Kidney epithelial cell (primary cell): Measurements from ENCODE around the gene NME2. TPM values are rescaled to one million over a fixed set of nuclear protein-coding genes. Genes with fewer than 3 reads are reported as not detected.
A peak's percentile ranks its signal among the peaks of the same experiment; 100 is the strongest.

Source experiments
- DNase-seq: peaks from one replicate; pipeline ENCODE4 v3.0.0-alpha.2; 2010; ENCODE audit warnings: low read depth
- H3K27me3 ChIP-seq: 2 replicates; pipeline ENCODE4 v1.6.0; 2011; ENCODE audit warnings: low read length; ENCODE audit not compliant: control insufficient read depth, insufficient read depth
- H3K36me3 ChIP-seq: 2 replicates; pipeline ENCODE4 v1.5.1; 2011; ENCODE audit warnings: low read length; ENCODE audit not compliant: control insufficient read depth, insufficient read depth
- H3K4me3 ChIP-seq: 2 replicates; pipeline ENCODE4 v1.5.1; 2011; ENCODE audit warnings: low read depth, mild to moderate bottlenecking, control low read depth, low read length
- total RNA-seq: library from RNA; depleted of rRNA; stranded (reverse); fragments of >200 nt; gene quantifications from 2 replicates; pipeline ENCODE4 v1.2.3, GENCODE V29; 2015
- TF ChIP-seq, protein P1 (sequence below): IDR thresholded peaks from 2 replicates; pipeline ENCODE4 v1.5.1; 2011; ENCODE audit warnings: mild to moderate bottlenecking, moderate library complexity, low read length, control low read depth, inconsistent platforms; ENCODE audit not compliant: insufficient read depth, poor library complexity, severe bottlenecking

NME2 gene
- total RNA-seq, 1 donor from 2014 or later: 1,016 TPM

DNA sequence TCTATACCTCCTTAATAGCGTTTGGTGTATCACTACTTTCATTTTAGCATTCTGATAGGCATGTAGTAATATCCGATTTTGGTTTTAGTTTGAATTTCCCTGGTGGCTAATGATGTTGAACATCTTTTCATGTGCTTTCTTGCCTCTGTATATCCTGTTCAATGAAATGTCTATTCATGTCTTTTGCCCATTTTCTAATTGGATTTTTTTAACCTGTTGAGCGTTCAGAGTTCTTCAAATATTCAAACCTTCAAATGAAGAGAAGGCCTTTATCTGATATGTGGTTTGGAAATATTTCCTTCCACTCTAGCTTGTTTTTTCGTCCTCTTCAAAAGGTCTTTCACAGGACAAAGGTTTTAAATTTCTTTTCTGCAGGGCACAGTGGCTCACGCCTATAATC is 15.3 kb upstream of the NME2 start:
- H3K36me3 ChIP-seq: no peaks in the 10 kb centered on the region
- no peak for DNase-seq
- TF ChIP-seq, protein P1, sequence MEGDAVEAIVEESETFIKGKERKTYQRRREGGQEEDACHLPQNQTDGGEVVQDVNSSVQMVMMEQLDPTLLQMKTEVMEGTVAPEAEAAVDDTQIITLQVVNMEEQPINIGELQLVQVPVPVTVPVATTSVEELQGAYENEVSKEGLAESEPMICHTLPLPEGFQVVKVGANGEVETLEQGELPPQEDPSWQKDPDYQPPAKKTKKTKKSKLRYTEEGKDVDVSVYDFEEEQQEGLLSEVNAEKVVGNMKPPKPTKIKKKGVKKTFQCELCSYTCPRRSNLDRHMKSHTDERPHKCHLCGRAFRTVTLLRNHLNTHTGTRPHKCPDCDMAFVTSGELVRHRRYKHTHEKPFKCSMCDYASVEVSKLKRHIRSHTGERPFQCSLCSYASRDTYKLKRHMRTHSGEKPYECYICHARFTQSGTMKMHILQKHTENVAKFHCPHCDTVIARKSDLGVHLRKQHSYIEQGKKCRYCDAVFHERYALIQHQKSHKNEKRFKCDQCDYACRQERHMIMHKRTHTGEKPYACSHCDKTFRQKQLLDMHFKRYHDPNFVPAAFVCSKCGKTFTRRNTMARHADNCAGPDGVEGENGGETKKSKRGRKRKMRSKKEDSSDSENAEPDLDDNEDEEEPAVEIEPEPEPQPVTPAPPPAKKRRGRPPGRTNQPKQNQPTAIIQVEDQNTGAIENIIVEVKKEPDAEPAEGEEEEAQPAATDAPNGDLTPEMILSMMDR: no peak
- no peak overlapping the region for H3K4me3 ChIP-seq
- no peaks in the 10 kb centered on the region for H3K27me3 ChIP-seq

GRCh38 chr17:51152766-51153209 is 13.4 kb upstream of the NME2 start:
- Histone ChIP-seq H3K27me3 (no peaks in the 10 kb centered on the region), H3K36me3 (no peaks in the 10 kb centered on the region), H3K4me3 (no peak overlapping the region)
- TF ChIP-seq, protein P1: no peak
- DNase-seq: no peak

- TF ChIP-seq, protein P1: peak; percentile 89
Observed at GRCh38 chr17:51153210-51154072, 12.8 kb upstream of the NME2 start, which contains the start of gene NME1. Gene NME1, plus strand, starts transcription at chr17:51153559. Its CDS starts 2,096 bp downstream, at chr17:51155655.

DNA sequence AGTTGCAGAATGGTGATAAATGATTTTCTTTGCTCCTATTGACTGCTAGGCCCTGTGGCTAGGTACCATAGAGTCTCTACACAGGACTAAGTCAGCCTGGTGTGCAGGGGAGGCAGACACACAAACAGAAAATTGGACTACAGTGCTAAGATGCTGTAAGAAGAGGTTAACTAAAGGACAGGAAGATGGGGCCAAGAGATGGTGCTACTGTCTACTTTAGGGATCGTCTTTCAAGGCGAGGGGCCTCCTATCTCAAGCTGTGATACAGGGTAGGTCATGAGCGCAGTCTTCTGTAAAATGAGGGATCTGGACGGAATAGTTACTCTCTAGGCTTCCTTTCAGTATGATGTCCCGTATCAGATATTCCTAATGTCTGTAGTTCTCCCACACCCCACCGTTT is 12.0 kb upstream of the NME2 start:
- no peak for DNase-seq
- TF ChIP-seq, protein P1: no peak
- Histone ChIP-seq H3K4me3 (peak overlapping the region; percentile 86), H3K36me3 (no peaks in the 10 kb centered on the region), H3K27me3 (no peaks in the 10 kb centered on the region)

More at GRCh38 chr17:51153210-51154072, 12.8 kb upstream of the NME2 start, which contains the start of gene NME1:
- peak within 1 kb of the TSS; percentile 86 for H3K4me3 ChIP-seq
- H3K27me3 ChIP-seq: no peaks in the 10 kb centered on the region
- DNase-seq: peak; percentile 99
- no peaks in the 10 kb centered on the region for H3K36me3 ChIP-seq

- H3K4me3 ChIP-seq: no peak overlapping the region
- H3K36me3 ChIP-seq: peaks cover 2% of the 10 kb centered on the region
- H3K27me3 ChIP-seq: no peaks in the 10 kb centered on the region
- TF ChIP-seq, protein P1: no peak
- DNase-seq: no peak
Observed at GRCh38 chr17:51155416-51155815, 10.8 kb upstream of the NME2 start.
